Right cardiac atrium (tissue), 5 donors: Measurements from ENCODE around the gene SORCS2. TPM values are rescaled to one million over a fixed set of nuclear protein-coding genes. Genes with fewer than 3 reads are reported as not detected.
A peak's percentile ranks its signal among the peaks of the same experiment; 100 is the strongest.

Experiments
- ATAC-seq, 2 donors: fragments of 200-7000 bp; cut with Tn5 transposase; one replicate each; pipeline versions ENCODE4 v1.8.0 to v1.9.1; 2020; ENCODE audit warnings: moderate library complexity in 2 of 2, mild to moderate bottlenecking in 1 of 2
- DNase-seq, 3 donors: peaks; one replicate each; pipeline ENCODE4 v3.0.0-alpha.2; 2020
- H3K27ac ChIP-seq: one replicate; pipeline ENCODE4 v1.5.1; 2013; ENCODE audit warnings: mild to moderate bottlenecking, low read length, control low read depth, moderate library complexity
- H3K27me3 ChIP-seq: one replicate; pipeline ENCODE4 v1.6.1; 2013; ENCODE audit not compliant: control insufficient read depth, insufficient read depth
- H3K4me1 ChIP-seq: one replicate; pipeline ENCODE4 v1.6.1; 2013; ENCODE audit warnings: low read length; ENCODE audit not compliant: control insufficient read depth, insufficient read depth
- H3K4me3 ChIP-seq: one replicate; pipeline ENCODE4 v1.5.1; 2013; ENCODE audit warnings: low read length, control low read depth
- H3K9me3 ChIP-seq: one replicate; pipeline ENCODE4 v1.6.1; 2013; ENCODE audit warnings: low read length; ENCODE audit not compliant: control insufficient read depth
- WGBS: extraction: QIAGEN DNeasy Blood & Tissue Kit; methylation state at CpG from one replicate; pipeline ENCODE4 v1.1.7; 2013; 5-methylcytosine and 5-hydroxymethylcytosine counted together
- intact Hi-C, 4 donors: fragments of 100-400 bp; cut with DNase I; formaldehyde crosslinking; loops; one replicate each; pipeline versions ENCODE4 v1.11.0 to v1.14.0; 2022 to 2023
- polyA plus RNA-seq: library from polyadenylated mRNA; stranded (reverse); fragments of 200-250 nt; gene quantifications from one replicate; pipeline ENCODE4 v1.2.3, GENCODE V29; 2013
- total RNA-seq, 4 donors: library from RNA; stranded (reverse); fragmentation: NEBNext Ultra II Directional; extraction: Animal tissue kit (Norgen Biotek cat#: 25700); gene quantifications; one replicate each; pipeline ENCODE4 v1.2.1, GENCODE V29; 2021
- donor health status: healthy with polysubstance abuse.
- donor health status: DM: no; HTN: yes; CAD: no.
- donor health status: DM: no; HTN: no; CAD: no.
- donor health status: DM: no; HTN: yes; CAD: no; lungs with severe emphysema.
- donor health status: DM: yes; HTN: yes; CAD: no.

The SORCS2 gene
- total and polyA plus RNA-seq, 5 donors = 2.1 to 7.3 (median 2.7) TPM

GRCh38 chr4:7151668-7152227, 40.6 kb upstream of the SORCS2 start:
- DNase-seq (no peak), ATAC-seq (no peak)
- H3K9me3 ChIP-seq = no peaks in the 10 kb centered on the region
- no peak overlapping the region for H3K4me3 ChIP-seq
- 85% methylated on average over 13 of the region's 13 CpGs for WGBS
- intact Hi-C loops = no loop called here
- no peaks in the 10 kb centered on the region for H3K4me1 ChIP-seq
- H3K27ac ChIP-seq = no peak overlapping the region
- H3K27me3 ChIP-seq = no peaks in the 10 kb centered on the region

DNA sequence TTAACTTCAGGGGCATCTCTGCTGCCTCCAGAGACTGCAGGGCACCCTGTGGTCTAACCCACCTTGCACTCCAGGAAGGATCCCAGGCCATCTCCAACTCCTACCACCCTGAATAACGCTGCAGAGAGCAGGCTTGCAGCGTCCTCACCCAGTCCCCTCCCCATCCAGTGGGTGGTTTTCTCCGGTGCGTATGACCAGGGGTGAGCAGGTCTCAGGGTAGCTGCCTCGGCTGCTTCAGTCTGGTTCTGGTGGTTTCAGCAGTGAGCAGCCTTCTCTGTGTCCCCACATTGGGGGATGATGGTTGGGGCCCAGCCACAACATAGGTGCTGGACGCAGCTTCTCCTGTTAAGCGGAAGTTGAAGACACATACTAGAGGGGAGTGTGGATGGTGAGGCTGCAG, 38.6 kb upstream of the SORCS2 start:
- Histone ChIP-seq H3K27ac (no peak overlapping the region), H3K4me1 (no peaks in the 10 kb centered on the region), H3K4me3 (no peak overlapping the region), H3K27me3 (no peaks in the 10 kb centered on the region), H3K9me3 (no peaks in the 10 kb centered on the region)
- DNase-seq (peak in 1 of 3 donors; percentile 6), ATAC-seq (no peak)
- intact Hi-C loops = no loop called here
- WGBS = 90% methylated on average over 7 of the region's 7 CpGs

GRCh38 chr4:7154351-7154981, 37.9 kb upstream of the SORCS2 start:
- DNase-seq = no peak

DNA sequence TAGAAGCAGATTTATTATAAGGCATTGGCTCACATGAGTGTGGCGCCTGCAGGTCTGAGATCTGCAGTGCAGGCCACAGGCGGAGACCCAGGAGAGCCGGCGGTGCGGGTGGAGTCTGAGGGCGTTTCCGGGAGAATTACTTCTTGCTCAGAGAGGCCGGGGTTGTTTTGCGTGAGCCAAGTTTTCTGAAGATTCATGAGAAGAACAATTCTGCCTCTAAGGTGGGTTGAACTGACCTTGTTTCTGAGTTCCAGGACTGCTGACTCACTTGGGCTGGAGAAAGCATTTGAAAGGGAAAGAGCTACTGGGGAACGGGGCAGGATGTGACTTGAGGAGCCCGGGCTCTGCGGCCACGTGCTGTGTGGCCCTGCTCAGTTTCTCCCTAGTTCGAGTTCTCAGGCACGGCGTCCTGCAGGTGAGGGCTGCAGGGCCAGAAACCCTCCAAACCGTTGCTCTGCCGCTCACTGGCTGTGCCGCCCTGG, 36.7 kb upstream of the SORCS2 start:
- Histone ChIP-seq H3K4me1 (no peaks in the 10 kb centered on the region), H3K9me3 (no peaks in the 10 kb centered on the region), H3K4me3 (no peak overlapping the region), H3K27ac (no peak overlapping the region), H3K27me3 (no peaks in the 10 kb centered on the region)
- ATAC-seq = peak in 1 of 2 donors; percentile 77
- intact Hi-C loops = no loop called here
- WGBS = 79% methylated on average over 19 of the region's 19 CpGs
- DNase-seq = peak in 1 of 3 donors; percentile 43

More at GRCh38 chr4:7154351-7154981, 37.9 kb upstream of the SORCS2 start:
- Histone ChIP-seq H3K4me1 (no peaks in the 10 kb centered on the region), H3K9me3 (no peaks in the 10 kb centered on the region), H3K4me3 (no peak overlapping the region), H3K27ac (no peak overlapping the region), H3K27me3 (no peaks in the 10 kb centered on the region)
- WGBS = 92% methylated on average over 18 of the region's 18 CpGs
- intact Hi-C loops = no loop called here
- ATAC-seq = no peak

DNA sequence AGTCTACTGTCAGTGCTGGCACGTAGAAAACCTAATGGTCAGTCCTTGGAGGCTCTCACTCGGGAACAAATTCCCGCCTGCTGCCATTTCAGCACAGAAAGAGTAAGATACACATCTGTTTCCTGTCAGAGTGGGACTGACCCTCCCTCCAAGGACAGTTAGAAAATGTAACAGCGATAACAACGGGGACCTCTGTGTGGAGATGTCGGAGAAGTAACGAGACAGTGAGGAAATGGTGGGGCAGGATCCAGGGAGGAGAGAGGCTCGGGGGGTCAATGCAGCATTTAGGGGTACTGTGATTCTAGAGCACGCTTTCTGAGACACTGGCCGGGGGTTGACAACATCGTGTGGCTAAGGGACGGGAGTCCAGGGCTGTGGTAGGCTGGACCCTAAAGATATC, 36.0 kb upstream of the SORCS2 start:
- Histone ChIP-seq H3K27ac (no peak overlapping the region), H3K4me3 (no peak overlapping the region), H3K9me3 (no peaks in the 10 kb centered on the region), H3K4me1 (no peaks in the 10 kb centered on the region), H3K27me3 (no peaks in the 10 kb centered on the region)
- ATAC-seq (no peak), DNase-seq (no peak)
- WGBS = 29% methylated on average over 12 of the region's 12 CpGs
- intact Hi-C loops = no loop called here

GRCh38 chr4:7156761-7157488, 35.4 kb upstream of the SORCS2 start:
- Histone ChIP-seq H3K27me3 (no peaks in the 10 kb centered on the region), H3K27ac (no peak overlapping the region), H3K4me3 (no peak overlapping the region), H3K4me1 (no peaks in the 10 kb centered on the region), H3K9me3 (no peaks in the 10 kb centered on the region)
- intact Hi-C loops = no loop called here
- peak in 2 of 3 donors; percentile 54 to 74 for DNase-seq
- peak; percentile 25 to 63 for ATAC-seq
- 55% methylated on average over 12 of the region's 12 CpGs for WGBS

GRCh38 chr4:7157666-7158065, 34.7 kb upstream of the SORCS2 start:
- no peak overlapping the region for H3K4me3 ChIP-seq
- no peaks in the 10 kb centered on the region for H3K4me1 ChIP-seq
- 87% methylated on average over 8 of the region's 8 CpGs for WGBS
- ATAC-seq = no peak
- DNase-seq = no peak
- intact Hi-C loops = no loop called here
- H3K27me3 ChIP-seq = no peaks in the 10 kb centered on the region
- no peaks in the 10 kb centered on the region for H3K9me3 ChIP-seq
- H3K27ac ChIP-seq = no peak overlapping the region

DNA sequence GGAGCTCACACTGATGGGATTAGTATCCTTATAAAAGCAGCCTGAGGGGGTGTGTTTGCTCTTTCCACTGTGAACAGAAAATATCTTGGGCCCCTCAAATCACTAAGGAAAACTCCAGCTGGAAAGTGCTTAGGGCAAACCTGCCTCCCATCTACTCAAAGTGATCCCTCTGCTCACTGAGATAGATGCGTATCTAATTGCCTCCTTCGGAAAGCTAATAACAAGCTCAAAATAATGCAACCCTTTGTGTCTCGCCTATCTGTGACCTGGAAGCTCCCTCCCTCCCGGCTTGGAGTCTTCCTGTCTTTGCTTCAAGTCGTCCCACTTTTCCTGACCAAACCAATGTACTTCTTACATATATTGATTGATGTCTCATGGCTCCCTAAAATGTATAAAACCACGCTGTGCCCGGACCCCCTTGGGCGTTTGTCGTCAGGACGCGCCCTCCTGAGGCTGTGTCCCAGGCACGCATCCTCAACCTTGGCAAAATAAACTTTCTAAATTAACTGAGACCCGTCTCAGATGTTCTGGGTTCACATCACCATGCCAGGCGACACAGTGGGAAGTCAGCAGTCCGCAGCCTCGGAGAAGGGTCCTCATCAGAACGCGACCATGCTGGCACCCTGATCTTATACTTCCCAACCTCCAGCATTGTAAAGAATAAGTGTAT, 34.1 kb upstream of the SORCS2 start:
- ATAC-seq (no peak), DNase-seq (no peak)
- intact Hi-C loops = no loop called here
- Histone ChIP-seq H3K9me3 (no peaks in the 10 kb centered on the region), H3K27me3 (no peaks in the 10 kb centered on the region), H3K27ac (no peak overlapping the region), H3K4me3 (no peak overlapping the region), H3K4me1 (no peaks in the 10 kb centered on the region)
- WGBS = 92% methylated on average over 18 of the region's 18 CpGs

DNA sequence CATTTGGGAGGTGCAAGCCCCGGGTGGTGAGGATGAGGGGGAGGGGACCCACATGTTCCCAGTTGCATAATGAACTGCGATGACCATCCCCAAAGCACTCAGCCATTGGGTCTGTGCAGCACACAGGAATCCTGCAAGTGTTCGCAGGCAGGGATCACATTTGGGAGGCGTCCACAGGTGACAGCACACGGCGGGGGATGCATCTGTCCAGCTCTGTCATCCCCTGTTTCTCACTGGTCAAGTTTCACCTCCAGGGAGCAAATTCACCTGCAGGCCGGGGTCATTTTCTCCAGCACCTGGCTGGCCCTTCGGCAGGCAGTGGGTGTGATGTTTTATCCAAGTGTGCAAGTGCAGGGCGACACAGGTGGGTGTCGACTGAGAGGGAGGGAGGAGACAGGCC, 33.3 kb upstream of the SORCS2 start:
- Histone ChIP-seq H3K4me3 (no peak overlapping the region), H3K4me1 (no peaks in the 10 kb centered on the region), H3K27ac (no peak overlapping the region), H3K27me3 (no peaks in the 10 kb centered on the region), H3K9me3 (no peaks in the 10 kb centered on the region)
- DNase-seq = no peak
- ATAC-seq = no peak
- WGBS = 89% methylated on average over 10 of the region's 10 CpGs
- intact Hi-C loops = no loop called here

- no peaks in the 10 kb centered on the region for H3K9me3 ChIP-seq
- H3K27me3 ChIP-seq = no peaks in the 10 kb centered on the region
- intact Hi-C loops = no loop called here
- H3K4me1 ChIP-seq = no peaks in the 10 kb centered on the region
- DNase-seq (no peak), ATAC-seq (no peak)
- no peak overlapping the region for H3K27ac ChIP-seq
- 80% methylated on average over 6 of the region's 6 CpGs for WGBS
- H3K4me3 ChIP-seq = no peak overlapping the region
Measured at GRCh38 chr4:7159923-7160322, 32.4 kb upstream of the SORCS2 start.

DNA sequence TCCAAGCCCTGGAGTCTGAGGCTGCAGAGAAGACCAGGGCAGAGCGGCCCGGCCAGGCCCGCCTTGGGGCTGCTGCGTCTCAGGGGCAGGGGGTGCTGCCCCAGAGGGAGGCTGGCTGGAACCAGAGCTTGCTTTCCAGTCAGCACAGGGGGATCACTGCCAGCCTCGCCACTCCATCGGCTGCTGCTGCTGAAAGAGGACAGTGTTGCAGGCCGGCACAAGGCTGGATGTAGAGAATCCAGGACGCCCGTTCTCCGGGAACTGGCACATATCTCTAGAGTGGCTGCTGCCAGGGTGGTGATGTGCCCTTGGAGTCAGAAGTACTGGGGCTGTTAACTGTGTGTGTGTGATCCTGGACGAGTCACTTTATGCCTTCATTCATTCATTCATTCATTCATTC, 31.9 kb upstream of the SORCS2 start:
- Histone ChIP-seq H3K4me1 (no peaks in the 10 kb centered on the region), H3K27me3 (no peaks in the 10 kb centered on the region), H3K4me3 (no peak overlapping the region), H3K9me3 (no peaks in the 10 kb centered on the region), H3K27ac (no peak overlapping the region)
- ATAC-seq (peak; percentile 24 to 49), DNase-seq (no peak)
- intact Hi-C loops = no loop called here
- 60% methylated on average over 11 of the region's 11 CpGs for WGBS
